ENCODE results near the gene CTDSP1.

CTDSP1 gene

GRCh38 chr2:218421027-218421426 lies 21.4 kb downstream of the CTDSP1 start:
- TF ChIP-seq CEBPB (IDR thresholded peaks at IDR 0.05) (no peak), REST (IDR thresholded peaks at IDR 0.05; ENCODE audit: low read depth) (no peak), NFIC (IDR thresholded peaks at IDR 0.05) (no peak), YY1 (IDR thresholded peaks at IDR 0.05; ENCODE audit: low read depth) (no peak), CREB1 (IDR thresholded peaks at IDR 0.05; ENCODE audit: low read depth) (no peak), RAD21 (IDR thresholded peaks at IDR 0.05; ENCODE audit: low read depth) (no peak), TEAD4 (IDR thresholded peaks at IDR 0.05) (no peak), ZBTB7A (IDR thresholded peaks at IDR 0.05; ENCODE audit: low read depth) (no peak), MAX (IDR thresholded peaks at IDR 0.05) (no peak), TCF12 (IDR thresholded peaks at IDR 0.05; ENCODE audit: low read depth) (no peak), EGR1 (IDR thresholded peaks at IDR 0.05) (no peak), TAF1 (IDR thresholded peaks at IDR 0.05; ENCODE audit: low read depth) (no peak)

GRCh38 chr2:218422403-218423086 lies 22.9 kb downstream of the CTDSP1 start:
- TF ChIP-seq YY1 (IDR thresholded peaks at IDR 0.05; ENCODE audit: low read depth), result no peak
- TF ChIP-seq MAX (IDR thresholded peaks at IDR 0.05), result no peak
- TF ChIP-seq TCF12 (IDR thresholded peaks at IDR 0.05; ENCODE audit: low read depth), result no peak
- TF ChIP-seq ZBTB7A (IDR thresholded peaks at IDR 0.05; ENCODE audit: low read depth), result no peak
- no peak for TF ChIP-seq USF1 (IDR thresholded peaks at IDR 0.05)
- TF ChIP-seq RAD21 (IDR thresholded peaks at IDR 0.05; ENCODE audit: low read depth), result no peak
- TF ChIP-seq EGR1 (IDR thresholded peaks at IDR 0.05), result no peak
- TF ChIP-seq EP300 (IDR thresholded peaks at IDR 0.05; ENCODE audit: borderline replicate concordance), result no peak
- no peak for TF ChIP-seq TAF1 (IDR thresholded peaks at IDR 0.05; ENCODE audit: low read depth)
- no peak for TF ChIP-seq NFIC (IDR thresholded peaks at IDR 0.05)
- no peak for TF ChIP-seq REST (IDR thresholded peaks at IDR 0.05; ENCODE audit: low read depth)
- no peak for TF ChIP-seq CEBPB (IDR thresholded peaks at IDR 0.05)
- TF ChIP-seq TEAD4 (IDR thresholded peaks at IDR 0.05), result no peak
- no peak for TF ChIP-seq CREB1 (IDR thresholded peaks at IDR 0.05; ENCODE audit: low read depth)
- no peak for TF ChIP-seq FOXM1 (IDR thresholded peaks at IDR 0.05; ENCODE audit: borderline replicate concordance, low read depth)

- TF ChIP-seq FOXM1 (IDR thresholded peaks at IDR 0.05; ENCODE audit: borderline replicate concordance, low read depth) (no peak), TCF12 (IDR thresholded peaks at IDR 0.05; ENCODE audit: low read depth) (no peak), EP300 (IDR thresholded peaks at IDR 0.05; ENCODE audit: borderline replicate concordance) (no peak), CREB1 (IDR thresholded peaks at IDR 0.05; ENCODE audit: low read depth) (no peak), USF1 (IDR thresholded peaks at IDR 0.05) (no peak), YY1 (IDR thresholded peaks at IDR 0.05; ENCODE audit: low read depth) (no peak), CEBPB (IDR thresholded peaks at IDR 0.05) (no peak), MAX (IDR thresholded peaks at IDR 0.05) (no peak)
Measured at GRCh38 chr2:218423584-218423983, 23.9 kb downstream of the CTDSP1 start.

GRCh38 chr2:218425531-218425930 lies 25.9 kb downstream of the CTDSP1 start:
- TF ChIP-seq CREB1 (IDR thresholded peaks at IDR 0.05; ENCODE audit: low read depth) (no peak), MAX (IDR thresholded peaks at IDR 0.05) (no peak)

GRCh38 chr2:218427741-218428140 lies 28.1 kb downstream of the CTDSP1 start:
- TF ChIP-seq USF1 (IDR thresholded peaks at IDR 0.05), result peak; percentile 32; the same call in 1 of the 2 replicates
- TF ChIP-seq RAD21 (IDR thresholded peaks at IDR 0.05; ENCODE audit: low read depth), result no peak
- no peak for TF ChIP-seq TEAD4 (IDR thresholded peaks at IDR 0.05)
- no peak for TF ChIP-seq EGR1 (IDR thresholded peaks at IDR 0.05)

Data from Ishikawa (cell line).